ENCODE results near the gene AP3B1. TPM values are rescaled to one million over a fixed set of nuclear protein-coding genes. Genes with fewer than 3 reads are reported as not detected.

The AP3B1 gene
- total RNA-seq, 1 donor from 2014 or later, result 49.6 TPM

DNA sequence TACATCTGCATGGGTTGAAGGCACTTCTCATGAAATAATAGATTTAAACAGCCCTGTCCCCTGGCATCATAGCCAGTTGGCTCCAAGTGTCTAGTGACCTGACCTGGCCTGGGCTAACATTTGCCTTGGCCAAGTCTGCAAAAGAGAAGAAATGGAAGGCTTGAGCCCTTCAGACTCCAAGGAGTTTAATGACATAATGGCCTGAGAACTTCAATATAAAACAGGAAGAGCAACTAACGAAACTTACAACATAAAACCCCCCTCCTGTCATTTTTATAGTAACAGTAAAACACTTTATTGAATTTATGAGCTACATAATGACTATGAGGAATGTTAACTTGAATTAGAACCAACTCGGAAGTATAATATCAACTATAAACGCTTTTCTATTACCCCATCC, 299.6 kb downstream of the AP3B1 start:
- H3K27me3 ChIP-seq, result no peaks in the 10 kb centered on the region
- peaks cover 17% of the 10 kb centered on the region for H3K4me1 ChIP-seq
- DNase-seq (ENCODE audit: extremely low spot score in 2 of 2), result no peak
- intact Hi-C loops (cut with DNase I), result no loop called here
- H3K9me3 ChIP-seq, result no peaks in the 10 kb centered on the region
- H3K36me3 ChIP-seq, result peaks cover 0 to 6% of the 10 kb centered on the region in 2 donors
- H3K4me3 ChIP-seq, result no peak overlapping the region
- no peak overlapping the region for H3K27ac ChIP-seq
- TF ChIP-seq, protein P1, sequence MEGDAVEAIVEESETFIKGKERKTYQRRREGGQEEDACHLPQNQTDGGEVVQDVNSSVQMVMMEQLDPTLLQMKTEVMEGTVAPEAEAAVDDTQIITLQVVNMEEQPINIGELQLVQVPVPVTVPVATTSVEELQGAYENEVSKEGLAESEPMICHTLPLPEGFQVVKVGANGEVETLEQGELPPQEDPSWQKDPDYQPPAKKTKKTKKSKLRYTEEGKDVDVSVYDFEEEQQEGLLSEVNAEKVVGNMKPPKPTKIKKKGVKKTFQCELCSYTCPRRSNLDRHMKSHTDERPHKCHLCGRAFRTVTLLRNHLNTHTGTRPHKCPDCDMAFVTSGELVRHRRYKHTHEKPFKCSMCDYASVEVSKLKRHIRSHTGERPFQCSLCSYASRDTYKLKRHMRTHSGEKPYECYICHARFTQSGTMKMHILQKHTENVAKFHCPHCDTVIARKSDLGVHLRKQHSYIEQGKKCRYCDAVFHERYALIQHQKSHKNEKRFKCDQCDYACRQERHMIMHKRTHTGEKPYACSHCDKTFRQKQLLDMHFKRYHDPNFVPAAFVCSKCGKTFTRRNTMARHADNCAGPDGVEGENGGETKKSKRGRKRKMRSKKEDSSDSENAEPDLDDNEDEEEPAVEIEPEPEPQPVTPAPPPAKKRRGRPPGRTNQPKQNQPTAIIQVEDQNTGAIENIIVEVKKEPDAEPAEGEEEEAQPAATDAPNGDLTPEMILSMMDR (IDR thresholded peaks at IDR 0.05), result no peak
- TF ChIP-seq POLR2A (IDR thresholded peaks at IDR 0.05), result no peak
- TF ChIP-seq POLR2AphosphoS5 (IDR thresholded peaks at IDR 0.05; ENCODE audit: insufficient read depth in 1 of 2, low read depth in 1 of 2), result no peak

DNA sequence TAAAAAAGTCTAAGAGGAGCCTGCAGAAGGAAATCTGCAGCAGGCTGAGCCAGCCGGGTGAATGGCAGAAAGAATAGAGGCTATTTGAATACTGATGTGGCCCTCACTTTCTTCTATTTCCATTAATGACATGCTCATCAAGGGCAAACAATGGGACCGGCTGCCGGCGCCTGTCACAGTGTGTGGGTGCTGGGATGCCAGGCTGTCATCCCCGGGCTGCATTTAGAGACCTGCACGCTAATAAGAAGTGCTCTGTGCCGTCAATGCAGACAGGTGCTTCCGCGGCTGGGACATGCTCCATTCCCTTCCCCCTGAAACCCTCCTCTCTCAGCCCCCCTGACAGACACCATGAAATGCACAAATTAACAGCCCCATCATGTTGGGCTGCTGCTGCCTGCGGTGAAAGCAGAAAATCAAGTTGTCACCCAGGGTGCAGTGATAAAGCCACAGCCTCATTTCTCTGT, 300.6 kb downstream of the AP3B1 start:
- TF ChIP-seq POLR2AphosphoS5 (IDR thresholded peaks at IDR 0.05; ENCODE audit: insufficient read depth in 1 of 2, low read depth in 1 of 2), result no peak
- TF ChIP-seq, protein P1 (IDR thresholded peaks at IDR 0.05), result no peak
- TF ChIP-seq POLR2A (IDR thresholded peaks at IDR 0.05), result no peak
- H3K27me3 ChIP-seq, result no peaks in the 10 kb centered on the region
- H3K4me3 ChIP-seq, result no peak overlapping the region
- no peak for DNase-seq (ENCODE audit: extremely low spot score in 2 of 2)
- H3K36me3 ChIP-seq, result peaks cover 0 to 4% of the 10 kb centered on the region in 2 donors
- no peak overlapping the region for H3K27ac ChIP-seq
- H3K9me3 ChIP-seq, result no peaks in the 10 kb centered on the region
- intact Hi-C loops (cut with DNase I), result no loop called here
- H3K4me1 ChIP-seq, result peaks cover 17% of the 10 kb centered on the region

DNA sequence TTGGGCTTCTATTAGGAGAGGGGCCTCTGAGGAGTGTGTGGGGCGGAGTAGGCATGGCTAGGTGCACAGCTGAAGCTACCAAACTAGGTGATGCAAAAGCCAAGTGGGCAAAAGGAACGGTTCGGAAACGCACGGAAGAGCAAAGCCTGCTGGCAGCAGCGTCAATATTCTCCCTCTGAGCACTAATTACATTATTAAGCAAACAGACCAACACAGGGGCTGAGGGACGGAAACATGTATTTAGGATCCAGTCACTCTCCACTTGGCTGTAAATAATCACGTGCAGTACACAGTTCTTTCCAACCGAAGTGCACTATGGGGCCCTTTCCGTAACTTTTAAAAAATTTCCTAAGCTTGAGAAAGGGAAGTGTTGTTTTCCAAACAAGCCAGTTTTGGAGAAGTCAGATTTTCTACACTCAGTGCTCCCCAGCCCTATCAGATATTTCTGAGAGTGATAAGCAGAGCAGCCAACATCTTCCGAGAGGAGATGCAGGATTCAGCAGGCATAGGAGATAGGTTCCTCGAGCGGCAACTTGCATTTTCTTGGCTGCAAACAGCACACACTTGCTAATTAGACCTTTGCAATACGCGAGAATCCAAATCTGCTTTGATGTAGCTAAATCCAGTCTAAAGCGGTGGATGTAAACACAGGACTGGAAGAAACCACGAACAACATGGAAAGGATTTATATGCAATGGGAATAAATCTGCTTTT, 301.2 kb downstream of the AP3B1 start:
- Histone ChIP-seq H3K4me1 (peaks cover 17% of the 10 kb centered on the region), H3K9me3 (no peaks in the 10 kb centered on the region), H3K27me3 (no peaks in the 10 kb centered on the region), H3K27ac (no peak overlapping the region), H3K4me3 (no peak overlapping the region), H3K36me3 (no peaks in the 10 kb centered on the region)
- TF ChIP-seq, protein P1 (IDR thresholded peaks at IDR 0.05), result no peak
- TF ChIP-seq POLR2AphosphoS5 (IDR thresholded peaks at IDR 0.05; ENCODE audit: insufficient read depth in 1 of 2, low read depth in 1 of 2) (no peak), POLR2A (IDR thresholded peaks at IDR 0.05) (no peak)
- intact Hi-C loops (cut with DNase I), result no loop called here
- no peak for DNase-seq (ENCODE audit: extremely low spot score in 2 of 2)

DNA sequence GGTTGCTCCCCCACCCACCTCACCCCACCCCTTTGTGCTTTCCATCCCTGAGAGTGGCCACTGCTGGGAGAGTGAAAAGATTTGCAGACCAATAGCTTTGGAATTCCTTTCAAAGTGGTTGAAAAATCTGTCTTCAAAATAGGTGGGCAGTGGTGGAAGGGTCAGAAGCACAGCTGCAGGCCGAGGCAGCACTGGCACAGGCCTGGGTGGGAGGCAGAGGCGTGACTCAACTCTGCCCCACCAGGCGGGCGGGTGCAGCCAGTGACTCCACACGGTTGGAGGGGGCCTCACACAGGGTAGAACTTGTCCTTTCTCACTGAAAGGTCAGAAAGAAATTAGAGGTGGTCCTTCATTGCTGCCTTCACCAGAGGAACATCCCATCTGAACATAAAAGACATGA, 303.4 kb downstream of the AP3B1 start:
- peaks cover 12% of the 10 kb centered on the region for H3K4me1 ChIP-seq
- no peak overlapping the region for H3K27ac ChIP-seq
- intact Hi-C loops (cut with DNase I), result no loop called here
- H3K9me3 ChIP-seq, result no peaks in the 10 kb centered on the region
- no peak for DNase-seq (ENCODE audit: extremely low spot score in 2 of 2)
- TF ChIP-seq, protein P1 (IDR thresholded peaks at IDR 0.05), result no peak
- TF ChIP-seq POLR2A (IDR thresholded peaks at IDR 0.05) (no peak), POLR2AphosphoS5 (IDR thresholded peaks at IDR 0.05; ENCODE audit: insufficient read depth in 1 of 2, low read depth in 1 of 2) (no peak)
- no peaks in the 10 kb centered on the region for H3K27me3 ChIP-seq
- no peak overlapping the region for H3K4me3 ChIP-seq
- no peaks in the 10 kb centered on the region for H3K36me3 ChIP-seq

DNA sequence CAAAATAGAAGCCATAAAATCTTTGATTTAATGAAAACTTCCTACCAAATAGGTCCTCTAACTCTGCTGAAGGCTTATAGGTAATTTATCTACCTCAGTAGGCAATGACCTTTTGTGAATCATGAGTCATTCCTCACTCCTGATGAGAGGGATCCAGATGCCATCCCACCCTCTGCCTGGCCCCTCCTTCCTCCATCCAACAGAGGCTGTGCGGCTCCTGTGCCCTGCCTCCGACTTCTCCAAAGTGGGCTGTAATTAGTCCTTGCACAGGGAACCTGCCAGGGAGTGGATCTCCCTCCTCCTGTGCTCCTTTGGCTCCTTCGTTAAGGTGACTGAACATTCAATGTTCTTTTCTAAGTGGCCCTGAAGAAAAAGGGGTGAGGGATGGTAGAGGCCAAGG, 304.5 kb downstream of the AP3B1 start:
- H3K4me1 ChIP-seq, result peaks cover 1% of the 10 kb centered on the region
- no peaks in the 10 kb centered on the region for H3K27me3 ChIP-seq
- TF ChIP-seq POLR2AphosphoS5 (IDR thresholded peaks at IDR 0.05; ENCODE audit: insufficient read depth in 1 of 2, low read depth in 1 of 2) (no peak), POLR2A (IDR thresholded peaks at IDR 0.05) (no peak)
- TF ChIP-seq, protein P1 (IDR thresholded peaks at IDR 0.05), result no peak
- no peak for DNase-seq (ENCODE audit: extremely low spot score in 2 of 2)
- no peak overlapping the region for H3K4me3 ChIP-seq
- H3K9me3 ChIP-seq, result no peaks in the 10 kb centered on the region
- no peaks in the 10 kb centered on the region for H3K36me3 ChIP-seq
- no peak overlapping the region for H3K27ac ChIP-seq
- intact Hi-C loops (cut with DNase I), result no loop called here
